Gastroesophageal sphincter (tissue), 4 donors: ENCODE data around the gene MRPL55. TPM values are rescaled to one million over a fixed set of nuclear protein-coding genes. Genes with fewer than 3 reads are reported as not detected.

ENCODE experiments used
- ATAC-seq: fragments of 150-250 bp; one replicate; pipeline ENCODE4 v1.9.1; 2016; ENCODE audit warnings: mild to moderate bottlenecking, moderate library complexity
- H3K27ac ChIP-seq, 4 donors: fragments of 200-600 bp; sonication (generic) in 3 of 4; 1 replicate in 3 of 4; 2 replicates in 1 of 4; pipeline ENCODE4 v1.5.1; 2016 to 2019
- H3K27me3 ChIP-seq: fragments of 200-600 bp; sonication (generic); one replicate; pipeline ENCODE4 v1.5.1; 2019
- H3K36me3 ChIP-seq, 2 donors: fragments of 200-600 bp; sonication (generic); one replicate each; pipeline ENCODE4 v1.5.1; 2019; ENCODE audit warnings: control low read depth in 1 of 2
- H3K4me1 ChIP-seq, 3 donors: fragments of 200-600 bp; sonication (generic); 1 replicate in 2 of 3; 2 replicates in 1 of 3; pipeline ENCODE4 v1.5.1; 2016 to 2019; ENCODE audit warnings: control low read depth in 2 of 3
- H3K4me3 ChIP-seq, 2 donors: fragments of 200-600 bp; sonication (generic); one replicate each; pipeline ENCODE4 v1.5.1; 2019; ENCODE audit warnings: mild to moderate bottlenecking in 1 of 2, moderate library complexity in 1 of 2
- H3K9me3 ChIP-seq, 3 donors: fragments of 200-600 bp; sonication (generic); one replicate each; pipeline ENCODE4 v1.5.1; 2017 to 2019; ENCODE audit warnings: control low read depth in 2 of 3
- CTCF ChIP-seq, 4 experiments: fragments of 200-600 bp in 2 of 4; fragments of 450-650 bp in 2 of 4; sonication (generic) in 1 of 4; IDR thresholded peaks; one replicate each; pipeline ENCODE4 v1.5.1; 2017 to 2019; ENCODE audit warnings: antibody characterized with exemption in 4 of 4, mild to moderate bottlenecking in 2 of 4, moderate library complexity in 2 of 4
- EP300 ChIP-seq: sonication (generic); formaldehyde crosslinking; IDR thresholded peaks from one replicate; pipeline ENCODE4 v1.6.1; 2017; ENCODE audit warnings: antibody characterized with exemption, mild to moderate bottlenecking
- POLR2A ChIP-seq, 2 donors: fragments of 450-650 bp; IDR thresholded peaks; one replicate each; pipeline ENCODE4 v1.6.1; 2017; ENCODE audit warnings: antibody characterized with exemption in 2 of 2, mild to moderate bottlenecking in 2 of 2, moderate library complexity in 1 of 2
- POLR2AphosphoS5 ChIP-seq: sonication (generic); formaldehyde crosslinking; IDR thresholded peaks from one replicate; pipeline ENCODE4 v1.6.1; 2017; ENCODE audit warnings: antibody characterized with exemption
- WGBS, 2 donors: methylation state at CpG; one replicate each; pipeline ENCODE4 v1.1.5; 2018; ENCODE audit warnings: low coverage in 1 of 2; 5-methylcytosine and 5-hydroxymethylcytosine counted together
- total RNA-seq, 4 donors: library from RNA; depleted of rRNA; stranded (reverse); fragments of >200 nt; gene quantifications; one replicate each; pipeline ENCODE4 v1.1.0, GENCODE V29; 2016

MRPL55 gene
- total RNA-seq, 4 donors from 2014 or later = 50.2 to 394 (median 81.5) TPM

GRCh38 chr1:228066891-228067654 lies 42.0 kb downstream of the MRPL55 start:
- WGBS, 2 donors = 67% methylated on average over 1 of the region's 10 CpGs; no CpG with 5 or more reads in 1 of the 2 donors
- Histone ChIP-seq H3K36me3 (no peaks in the 10 kb centered on the region), H3K27me3 (peaks cover 97% of the 10 kb centered on the region), H3K4me1 (no peaks in the 10 kb centered on the region), H3K9me3 (no peaks in the 10 kb centered on the region), H3K4me3 (no peak overlapping the region), H3K27ac (no peak overlapping the region)
- ATAC-seq = no peak
- TF ChIP-seq CTCF (IDR thresholded peaks at IDR 0.05) = no peak
- no peak for TF ChIP-seq POLR2A (IDR thresholded peaks at IDR 0.05)
- no peak for TF ChIP-seq EP300
- no peak for TF ChIP-seq POLR2AphosphoS5

- no peak for TF ChIP-seq POLR2A (IDR thresholded peaks at IDR 0.05)
- TF ChIP-seq EP300 = no peak
- no peak for TF ChIP-seq CTCF (IDR thresholded peaks at IDR 0.05)
- no peak for TF ChIP-seq POLR2AphosphoS5
- WGBS, 2 donors = 39 to 50% methylated on average over 1 to 3 of the region's 4 CpGs
- Histone ChIP-seq H3K4me1 (no peaks in the 10 kb centered on the region), H3K36me3 (no peaks in the 10 kb centered on the region), H3K9me3 (no peaks in the 10 kb centered on the region), H3K4me3 (no peak overlapping the region), H3K27ac (no peak overlapping the region), H3K27me3 (peaks cover 99% of the 10 kb centered on the region)
- ATAC-seq = no peak
These were observed 42.7 kb downstream of the MRPL55 start for GRCh38 chr1:228066416-228066815.

- Histone ChIP-seq H3K27ac (no peak overlapping the region), H3K4me1 (peaks cover 0 to 4% (median 2%) of the 10 kb centered on the region in 3 donors), H3K27me3 (peaks cover 99% of the 10 kb centered on the region), H3K9me3 (no peaks in the 10 kb centered on the region), H3K36me3 (no peaks in the 10 kb centered on the region), H3K4me3 (no peak overlapping the region)
- TF ChIP-seq POLR2A (IDR thresholded peaks at IDR 0.05) = no peak
- no peak for TF ChIP-seq EP300
- TF ChIP-seq CTCF (IDR thresholded peaks at IDR 0.05) = no peak
- TF ChIP-seq POLR2AphosphoS5 = no peak
- ATAC-seq = no peak
- 80 to 100% methylated on average over 1 to 2 of the region's 15 CpGs for WGBS, 2 donors
These were observed 43.4 kb downstream of the MRPL55 start for GRCh38 chr1:228065543-228066347.

- no peak overlapping the region for H3K27ac ChIP-seq
- ATAC-seq = no peak
- H3K36me3 ChIP-seq = no peaks in the 10 kb centered on the region
- no peak for TF ChIP-seq POLR2AphosphoS5
- no peak for TF ChIP-seq CTCF (IDR thresholded peaks at IDR 0.05)
- no peak for TF ChIP-seq EP300
- TF ChIP-seq POLR2A (IDR thresholded peaks at IDR 0.05) = no peak
- peaks cover 0 to 12% (median 10%) of the 10 kb centered on the region in 3 donors for H3K4me1 ChIP-seq
- H3K4me3 ChIP-seq = no peak overlapping the region
- H3K9me3 ChIP-seq = no peaks in the 10 kb centered on the region
- peaks cover 100% of the 10 kb centered on the region for H3K27me3 ChIP-seq
- 73% methylated on average over 4 of the region's 15 CpGs; no CpG with 5 or more reads in 1 of the 2 donors for WGBS, 2 donors
These were observed 44.2 kb downstream of the MRPL55 start for GRCh38 chr1:228064741-228065542.
